ENCODE results near the gene PPA1.
A peak's percentile ranks its signal among the peaks of the same experiment; 100 is the strongest.
"Not testable (repeated sequence)": the region's sequence is repeated elsewhere in the genome, so short reads cannot be mapped to it uniquely, and the experiment has no call there.

The PPA1 gene

DNA sequence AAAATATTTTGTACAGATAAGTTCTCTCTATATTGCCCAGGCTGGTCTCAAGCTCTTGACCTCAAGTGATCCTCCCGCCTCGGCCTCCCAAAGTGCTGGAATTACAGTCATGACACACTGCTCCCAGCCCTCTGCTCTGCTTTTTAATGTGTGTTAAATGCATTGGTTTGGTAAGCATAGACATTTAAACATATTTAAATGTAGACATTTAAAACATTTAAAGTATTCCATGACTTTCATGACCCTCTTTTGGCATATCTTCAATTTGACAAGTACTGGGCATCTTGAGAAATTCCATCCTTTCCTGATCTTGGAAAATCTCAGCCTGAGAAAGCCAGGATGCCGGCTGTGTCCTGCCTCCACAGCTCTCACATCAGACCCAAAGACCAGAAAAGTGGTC, 57.7 kb downstream of the PPA1 start:
- no peak for DNase-seq (ENCODE audit: low read depth in 2 of 2, low spot score in 1 of 2)

GRCh38 chr10:70174058-70174741, 59.0 kb downstream of the PPA1 start:
- DNase-seq (ENCODE audit: low read depth in 2 of 2, low spot score in 1 of 2) = no peak

GRCh38 chr10:70169649-70170364, 63.4 kb downstream of the PPA1 start:
- no peak for DNase-seq (ENCODE audit: low read depth in 2 of 2, low spot score in 1 of 2)

DNA sequence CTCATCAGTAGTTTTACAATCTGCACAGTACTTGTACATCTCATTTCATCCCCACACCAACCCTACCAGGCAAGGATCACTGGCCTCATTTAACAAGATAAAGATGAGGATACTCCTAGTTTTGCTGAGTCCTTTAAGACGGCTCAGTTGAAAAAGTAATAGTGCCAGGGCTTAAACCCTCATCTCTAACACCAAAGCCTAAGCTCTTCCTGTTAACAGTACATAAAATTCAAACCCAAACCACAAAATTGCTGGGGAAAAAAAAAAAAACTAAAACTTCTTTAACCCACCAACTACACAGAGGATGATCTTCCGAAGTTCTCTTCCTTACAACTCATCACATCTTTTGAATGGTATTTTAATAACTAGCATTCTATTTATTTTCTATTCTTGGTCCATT, 64.2 kb downstream of the PPA1 start:
- no peak for DNase-seq (ENCODE audit: low read depth in 2 of 2, low spot score in 1 of 2)

- DNase-seq (ENCODE audit: low read depth in 2 of 2, low spot score in 1 of 2) = no peak
Measured at GRCh38 chr10:70167246-70167645, 66.0 kb downstream of the PPA1 start.

GRCh38 chr10:70166394-70166793, 66.8 kb downstream of the PPA1 start:
- DNase-seq (ENCODE audit: low read depth in 2 of 2, low spot score in 1 of 2) = no peak

- no peak for DNase-seq (ENCODE audit: low read depth in 2 of 2, low spot score in 1 of 2)
Measured at GRCh38 chr10:70164163-70164562, 69.1 kb downstream of the PPA1 start.

DNA sequence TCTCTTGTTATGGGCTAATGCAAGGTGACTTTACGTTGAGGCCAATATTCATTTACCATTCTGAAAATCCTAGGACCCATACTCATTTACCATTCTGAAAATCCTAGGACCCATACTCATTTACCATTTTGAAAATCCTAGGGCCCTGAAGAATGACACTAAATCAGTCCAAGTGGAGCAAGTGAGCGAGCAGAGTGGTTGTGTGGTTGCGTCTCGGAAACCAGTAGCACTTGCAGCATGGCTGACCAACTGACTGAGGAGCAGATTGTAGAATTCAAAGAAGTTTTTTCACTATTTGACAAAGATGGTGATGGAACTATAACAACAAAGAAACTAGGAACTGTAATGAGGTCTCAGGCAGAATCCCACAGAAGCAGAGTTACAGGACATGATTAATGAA, 69.8 kb downstream of the PPA1 start:
- DNase-seq (ENCODE audit: low read depth in 2 of 2, low spot score in 1 of 2) = no peak

- peak in 1 of 2 donors; percentile 24 for DNase-seq (ENCODE audit: low read depth in 2 of 2, low spot score in 1 of 2)
Measured at GRCh38 chr10:70162892-70163201, 70.4 kb downstream of the PPA1 start.

GRCh38 chr10:70162151-70162891, 70.9 kb downstream of the PPA1 start:
- DNase-seq (ENCODE audit: low read depth in 2 of 2, low spot score in 1 of 2) = no peak

GRCh38 chr10:70160798-70161197, 72.4 kb downstream of the PPA1 start:
- DNase-seq (ENCODE audit: low read depth in 2 of 2, low spot score in 1 of 2) = no peak

GRCh38 chr10:70159366-70159765, 73.9 kb downstream of the PPA1 start:
- DNase-seq (ENCODE audit: low read depth in 2 of 2, low spot score in 1 of 2) = not testable (repeated sequence)

- DNase-seq (ENCODE audit: low read depth in 2 of 2, low spot score in 1 of 2) = no peak
Measured at GRCh38 chr10:70158113-70158512, 75.1 kb downstream of the PPA1 start.

DNA sequence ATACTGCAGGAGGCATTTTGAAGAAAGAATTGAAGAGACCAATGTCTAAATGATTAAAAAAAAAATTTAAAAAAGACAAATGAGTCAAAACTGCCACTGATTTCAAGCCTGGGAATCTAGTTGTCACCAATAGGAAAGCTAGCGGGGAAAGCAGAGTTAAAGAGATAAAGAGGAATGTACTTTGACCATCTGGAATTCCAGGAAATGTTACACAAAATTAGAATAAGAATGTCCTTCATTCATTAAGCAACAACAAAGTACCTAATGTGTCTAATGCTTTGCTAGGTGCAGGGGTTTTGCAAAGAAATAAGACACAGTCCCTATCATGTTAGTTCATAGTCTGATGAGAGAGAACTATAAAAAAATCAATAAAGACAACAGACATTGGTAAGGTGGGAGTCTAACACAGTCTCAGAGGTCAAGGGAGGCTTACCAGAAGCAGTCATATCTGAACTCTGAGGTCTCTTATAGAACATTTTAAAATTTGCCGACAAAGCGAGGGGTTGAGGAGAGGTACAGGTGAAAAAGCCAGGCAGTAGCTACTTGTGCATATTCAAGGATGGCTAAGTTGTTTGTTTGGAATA, 77.9 kb downstream of the PPA1 start:
- no peak for DNase-seq (ENCODE audit: low read depth in 2 of 2, low spot score in 1 of 2)

Data from stimulated activated CD8-positive, alpha-beta memory T cell treated with anti-CD3 and anti-CD28 coated beads, Interleukin-4, amount 100 ng/mL, for 4 hours (primary cell).